Sigmoid colon (tissue), 4 donors: Measurements from ENCODE around the gene MVB12B.

Source experiments
- EP300 ChIP-seq, 4 donors: sonication (generic); formaldehyde crosslinking; IDR thresholded peaks; one replicate each; pipeline ENCODE4 v1.6.1; 2017; ENCODE audit warnings: antibody characterized with exemption in 4 of 4
- POLR2A ChIP-seq, 2 donors: fragments of 450-650 bp; IDR thresholded peaks; one replicate each; pipeline ENCODE4 v1.6.1; 2016; ENCODE audit warnings: antibody characterized with exemption in 2 of 2, mild to moderate bottlenecking in 2 of 2, moderate library complexity in 2 of 2
- TF ChIP-seq, protein P1 (sequence below), 4 experiments: fragments of 450-650 bp in 3 of 4; fragments of 200-600 bp in 1 of 4; IDR thresholded peaks; one replicate each; pipeline ENCODE4 v1.5.1; 2016 to 2019; ENCODE audit warnings: antibody characterized with exemption in 4 of 4, mild to moderate bottlenecking in 3 of 4, moderate library complexity in 2 of 4

GRCh38 chr9:126490214-126490631, 163.6 kb downstream of the MVB12B start:
- TF ChIP-seq, protein P1, sequence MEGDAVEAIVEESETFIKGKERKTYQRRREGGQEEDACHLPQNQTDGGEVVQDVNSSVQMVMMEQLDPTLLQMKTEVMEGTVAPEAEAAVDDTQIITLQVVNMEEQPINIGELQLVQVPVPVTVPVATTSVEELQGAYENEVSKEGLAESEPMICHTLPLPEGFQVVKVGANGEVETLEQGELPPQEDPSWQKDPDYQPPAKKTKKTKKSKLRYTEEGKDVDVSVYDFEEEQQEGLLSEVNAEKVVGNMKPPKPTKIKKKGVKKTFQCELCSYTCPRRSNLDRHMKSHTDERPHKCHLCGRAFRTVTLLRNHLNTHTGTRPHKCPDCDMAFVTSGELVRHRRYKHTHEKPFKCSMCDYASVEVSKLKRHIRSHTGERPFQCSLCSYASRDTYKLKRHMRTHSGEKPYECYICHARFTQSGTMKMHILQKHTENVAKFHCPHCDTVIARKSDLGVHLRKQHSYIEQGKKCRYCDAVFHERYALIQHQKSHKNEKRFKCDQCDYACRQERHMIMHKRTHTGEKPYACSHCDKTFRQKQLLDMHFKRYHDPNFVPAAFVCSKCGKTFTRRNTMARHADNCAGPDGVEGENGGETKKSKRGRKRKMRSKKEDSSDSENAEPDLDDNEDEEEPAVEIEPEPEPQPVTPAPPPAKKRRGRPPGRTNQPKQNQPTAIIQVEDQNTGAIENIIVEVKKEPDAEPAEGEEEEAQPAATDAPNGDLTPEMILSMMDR (IDR thresholded peaks at IDR 0.05), result no peak
- TF ChIP-seq EP300 (IDR thresholded peaks at IDR 0.05) (no peak), POLR2A (IDR thresholded peaks at IDR 0.05) (no peak)
